NCI-H1417 (cell line): ENCODE data around the gene H6PD.

Experiments
- DNase-seq, 3 experiments: peaks; one replicate each; lab custom pipeline; 2025; lab: John Stamatoyannopoulos, UW

H6PD gene

DNA sequence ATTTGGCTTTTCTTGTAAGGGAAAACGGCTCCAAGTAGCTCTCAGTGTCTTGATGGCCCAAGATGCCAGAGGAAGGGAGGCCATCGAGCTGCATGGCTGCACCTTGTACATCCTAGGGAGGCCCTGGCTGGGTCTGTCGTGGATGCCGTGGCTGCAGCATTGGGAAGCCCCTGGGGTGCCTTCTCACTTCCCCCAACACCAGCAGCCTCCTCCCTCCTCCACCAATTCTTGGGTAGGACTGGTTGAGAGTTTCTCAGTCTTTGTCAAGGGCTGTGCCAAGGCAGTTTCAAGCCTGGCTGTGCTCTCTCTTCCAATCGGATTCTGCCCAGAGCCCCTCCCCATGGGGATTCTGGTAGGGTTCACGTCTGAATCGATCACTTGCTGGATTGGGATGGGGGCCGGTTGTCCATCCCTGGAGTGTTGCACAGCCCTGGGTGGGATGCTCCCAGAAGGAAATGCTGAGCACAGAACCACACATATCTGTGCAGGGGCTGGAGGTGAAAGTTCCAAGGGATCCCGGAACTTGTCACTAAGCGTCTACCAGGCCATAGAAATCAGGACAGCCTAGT is 44.1 kb downstream of the H6PD start:
- no peak for DNase-seq

DNA sequence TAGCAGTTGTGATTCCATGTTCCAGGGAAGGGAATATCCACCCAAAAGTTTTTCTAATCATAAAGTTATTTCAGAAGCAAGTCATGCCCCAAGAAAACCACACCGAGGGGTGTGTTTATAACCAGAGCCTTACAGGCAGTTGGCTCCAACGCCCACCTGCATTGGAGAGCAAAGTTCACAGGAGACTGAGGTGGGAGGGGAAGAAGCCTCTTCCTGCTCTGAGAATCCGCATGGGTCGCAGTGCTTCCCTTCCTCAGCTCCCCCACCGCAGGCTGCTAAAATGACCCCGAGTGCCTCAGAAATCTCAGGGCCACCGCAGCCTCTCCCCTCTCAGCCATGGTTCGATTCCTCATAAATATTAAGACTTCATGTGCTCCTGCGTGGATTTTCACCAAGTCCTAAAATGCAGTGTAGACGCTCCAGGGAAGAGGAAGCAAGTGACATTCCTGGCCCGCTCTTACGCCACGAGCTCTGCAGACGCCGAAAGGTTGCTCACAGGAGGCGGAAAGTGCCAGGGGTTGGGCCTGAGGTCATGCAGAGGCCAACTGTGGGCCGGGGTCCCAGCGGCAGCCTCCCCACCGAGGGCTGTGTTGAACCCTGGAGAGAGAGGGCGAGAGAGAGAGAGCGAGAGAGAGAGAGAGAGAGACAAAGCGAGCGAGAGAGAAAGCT is 44.7 kb downstream of the H6PD start:
- DNase-seq, result no peak

GRCh38 chr1:9280015-9280860 is 45.7 kb downstream of the H6PD start:
- DNase-seq, result peak in 1 of 3 experiments; percentile 10

DNA sequence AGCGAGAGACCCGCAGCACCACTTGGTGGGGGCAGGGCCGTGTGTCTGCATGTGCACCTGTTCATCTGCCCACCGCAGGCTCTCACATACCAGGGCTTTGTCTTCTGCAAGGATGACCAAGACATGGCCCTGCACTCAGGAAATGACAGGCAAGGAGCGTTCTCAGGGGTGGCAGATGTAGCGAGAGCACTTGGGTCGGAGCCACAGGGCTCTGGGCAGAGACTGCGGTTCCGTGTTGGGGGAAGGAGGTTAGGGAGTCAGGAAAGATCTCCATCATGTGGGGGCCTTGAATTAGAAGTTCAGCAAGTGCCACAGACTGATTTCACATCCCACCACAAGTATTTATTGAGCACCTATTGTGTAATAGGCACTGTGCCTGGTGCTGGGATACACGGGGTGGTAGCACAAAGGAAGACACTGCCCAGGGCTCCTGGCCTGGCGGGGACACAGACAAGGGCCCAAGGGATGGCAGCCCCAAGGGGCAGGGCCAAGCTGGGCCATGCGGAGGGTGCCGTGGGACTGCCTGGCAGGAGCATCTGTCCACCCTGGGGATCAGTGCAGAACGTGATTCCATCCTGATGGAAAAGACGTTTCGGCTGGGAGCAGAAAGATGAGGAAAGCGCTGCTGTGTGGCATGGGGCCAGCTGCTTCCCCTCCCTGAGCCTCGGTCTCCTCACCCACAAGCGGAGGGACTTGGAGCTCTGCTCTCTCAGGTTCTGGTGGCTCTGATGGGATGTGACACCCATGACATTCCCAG is 46.7 kb downstream of the H6PD start:
- DNase-seq, result no peak

GRCh38 chr1:9281908-9282695 is 47.5 kb downstream of the H6PD start:
- no peak for DNase-seq

DNA sequence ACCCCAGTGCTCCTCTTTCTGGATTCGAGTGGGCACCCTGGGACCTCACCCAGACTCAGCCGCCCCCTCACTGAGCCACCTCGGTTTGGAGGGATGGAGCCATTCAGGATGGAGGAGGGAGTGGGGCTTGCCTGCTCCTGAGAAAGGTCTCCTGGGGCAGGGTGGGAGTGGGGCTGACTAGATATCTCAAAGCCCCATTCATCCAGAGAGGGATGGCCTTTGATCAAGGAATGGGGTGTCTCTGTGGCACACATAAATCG is 48.1 kb downstream of the H6PD start:
- DNase-seq, result no peak

DNA sequence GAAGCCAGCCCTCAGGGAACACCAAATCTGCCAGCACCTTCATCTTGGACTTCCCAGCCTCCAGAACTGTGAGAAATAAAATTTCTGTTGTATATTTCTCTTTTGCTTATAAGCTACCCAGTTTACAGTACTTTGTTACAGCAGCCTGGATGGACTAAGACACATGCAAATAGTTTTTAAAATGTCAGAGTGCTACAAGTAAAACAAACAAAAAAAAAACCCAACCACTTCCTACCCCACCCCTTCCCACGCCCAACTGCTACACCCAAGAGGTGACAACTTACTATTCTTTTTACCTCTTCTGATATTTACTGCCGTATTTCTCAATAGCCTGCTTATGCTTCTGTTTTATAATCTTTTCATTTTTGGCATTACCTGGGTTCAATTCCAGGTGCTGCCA is 49.5 kb downstream of the H6PD start:
- no peak for DNase-seq

GRCh38 chr1:9286556-9286955 is 52.0 kb downstream of the H6PD start:
- no peak for DNase-seq

DNA sequence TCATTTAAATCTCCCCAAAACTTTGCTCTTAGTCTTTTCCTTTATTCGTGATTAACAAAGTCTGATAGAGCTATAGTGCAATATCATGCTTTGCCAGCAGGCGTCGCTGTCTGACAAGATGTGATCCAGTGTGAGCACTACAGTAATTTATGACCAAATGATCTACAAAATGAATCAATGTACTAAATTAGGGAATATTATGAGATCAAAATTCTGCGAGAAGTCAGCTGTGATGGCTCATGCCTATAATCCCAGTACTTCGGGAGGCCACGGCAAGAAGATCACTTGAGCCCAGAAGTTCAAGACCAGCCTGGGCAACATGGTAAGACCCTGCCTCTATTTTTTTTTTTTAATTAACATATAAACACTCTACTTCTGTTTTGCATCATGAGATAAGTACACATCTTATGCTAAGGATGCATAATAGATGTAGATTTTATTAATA is 54.5 kb downstream of the H6PD start:
- peak; percentile 20 to 86 (median 68) for DNase-seq

- no peak for DNase-seq
Observed at GRCh38 chr1:9289711-9290485, 55.3 kb downstream of the H6PD start.

- peak in 2 of 3 experiments; percentile 32 to 48 for DNase-seq
Observed at GRCh38 chr1:9291914-9292360, 57.4 kb downstream of the H6PD start.

GRCh38 chr1:9292361-9293240 is 58.0 kb downstream of the H6PD start, which contains the start of gene SPSB1:
Gene SPSB1 (plus strand): TSS chr1:9292894. CDS start chr1:9355892, 62,998 bp downstream.
- peak; percentile 70 to 76 (median 70) for DNase-seq

DNA sequence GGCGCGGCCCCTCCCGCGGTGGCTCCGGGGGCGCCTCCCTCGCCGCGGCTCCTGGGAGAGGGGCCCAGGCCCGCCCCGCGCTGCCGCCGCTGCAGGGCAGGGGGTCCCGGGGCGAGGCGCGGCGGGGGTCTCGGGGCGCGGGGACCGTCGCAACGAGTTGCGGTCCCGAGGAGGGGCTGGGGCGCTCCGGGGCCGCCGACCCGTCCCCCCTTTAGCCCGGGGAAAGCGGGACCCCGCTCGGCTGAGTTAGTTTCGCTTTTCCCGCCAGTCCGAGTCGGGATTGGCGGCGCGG is 58.6 kb downstream of the H6PD start:
- no peak for DNase-seq

GRCh38 chr1:9293533-9294404 is 59.2 kb downstream of the H6PD start:
- peak; percentile 28 to 53 (median 41) for DNase-seq

DNA sequence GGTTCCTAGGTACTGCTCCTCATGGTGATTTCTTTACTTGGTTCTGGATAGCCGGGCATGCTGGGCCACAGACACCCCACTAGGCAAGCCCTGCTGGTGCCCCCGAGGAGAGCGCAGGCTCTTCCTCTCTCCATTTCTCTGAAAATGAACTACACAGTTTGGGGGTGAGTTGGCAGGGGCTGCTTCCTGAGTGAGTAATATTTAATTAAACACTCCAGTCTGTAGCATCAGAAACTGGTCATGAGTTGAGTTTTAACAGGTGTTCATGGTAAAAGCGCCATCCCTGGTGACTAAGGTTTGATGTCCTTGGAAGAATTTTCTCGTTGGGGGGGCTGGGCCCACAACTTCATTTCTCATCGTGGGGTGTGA is 59.8 kb downstream of the H6PD start:
- peak in 1 of 3 experiments; percentile 23 for DNase-seq

GRCh38 chr1:9294910-9295636 is 60.5 kb downstream of the H6PD start:
- DNase-seq, result peak in 2 of 3 experiments; percentile 7 to 12

- DNase-seq, result no peak
Observed at GRCh38 chr1:9295884-9296283, 61.3 kb downstream of the H6PD start.

- no peak for DNase-seq
Observed at GRCh38 chr1:9296850-9297249, 62.3 kb downstream of the H6PD start.
